HEK293T (cell line): ENCODE data around the gene SP2.

Source experiments
- CTCF ChIA-PET: fragments of 350-600 bp; formaldehyde crosslinking; extraction: SDS; loops from one replicate; lab custom pipeline; 2021; ENCODE audit warnings: antibody characterized with exemption, inconsistent platforms; lab: Yijun Ruan, JAX
- POLR2A ChIA-PET: fragments of 350-600 bp; formaldehyde crosslinking; extraction: SDS; loops from one replicate; lab custom pipeline; 2020; ENCODE audit warnings: antibody characterized with exemption, inconsistent platforms; lab: Yijun Ruan, JAX
- DNase-seq: peaks from one replicate; pipeline ENCODE4 v3.0.0; 2012; ENCODE audit warnings: mixed read lengths; ENCODE audit errors: extremely low spot score
- ARNT ChIP-seq: fragments of 450-650 bp; IDR thresholded peaks from 2 replicates; pipeline ENCODE4 v1.6.1; 2017; ENCODE audit warnings: mild to moderate bottlenecking
- BHLHE40 ChIP-seq: fragments of 450-650 bp; IDR thresholded peaks from 2 replicates; pipeline ENCODE4 v1.6.1; 2016; ENCODE audit warnings: mild to moderate bottlenecking, moderate library complexity, borderline replicate concordance
- CTBP1 ChIP-seq: fragments of 450-650 bp; IDR thresholded peaks from 2 replicates; pipeline ENCODE4 v1.6.1; 2016; ENCODE audit warnings: borderline replicate concordance
- ELF4 ChIP-seq: fragments of 450-650 bp; IDR thresholded peaks from 2 replicates; pipeline ENCODE4 v1.6.1; 2017; ENCODE audit warnings: antibody characterized with exemption
- FOXA1 ChIP-seq: fragments of 450-650 bp; IDR thresholded peaks from 2 replicates; pipeline ENCODE4 v1.6.1; 2016; ENCODE audit warnings: mild to moderate bottlenecking
- FOXK2 ChIP-seq: fragments of 450-650 bp; IDR thresholded peaks from 2 replicates; pipeline ENCODE4 v1.6.1; 2016; ENCODE audit warnings: mild to moderate bottlenecking
- FOXM1 ChIP-seq: fragments of 450-650 bp; IDR thresholded peaks from 2 replicates; pipeline ENCODE4 v1.6.1; 2017; ENCODE audit warnings: mild to moderate bottlenecking, borderline replicate concordance
- HDGF ChIP-seq: fragments of 450-650 bp; IDR thresholded peaks from 2 replicates; pipeline ENCODE4 v1.6.1; 2017; ENCODE audit warnings: antibody characterized with exemption, borderline replicate concordance
- L3MBTL2 ChIP-seq: fragments of 450-650 bp; conservative IDR thresholded peaks from 2 replicates; pipeline ENCODE4 v1.6.1; 2016; ENCODE audit warnings: mild to moderate bottlenecking
- LEF1 ChIP-seq: fragments of 450-650 bp; IDR thresholded peaks from 2 replicates; pipeline ENCODE4 v1.6.1; 2017; ENCODE audit warnings: mild to moderate bottlenecking, borderline replicate concordance
- NFRKB ChIP-seq: fragments of 450-650 bp; IDR thresholded peaks from 2 replicates; pipeline ENCODE4 v1.6.1; 2016; ENCODE audit warnings: mild to moderate bottlenecking, moderate library complexity
- PKNOX1 ChIP-seq: fragments of 450-650 bp; IDR thresholded peaks from 2 replicates; pipeline ENCODE4 v1.6.1; 2016
- SP1 ChIP-seq: fragments of 450-650 bp; IDR thresholded peaks from 2 replicates; pipeline ENCODE4 v1.6.1; 2017
- SUZ12 ChIP-seq: fragments of 450-650 bp; IDR thresholded peaks from 2 replicates; pipeline ENCODE4 v1.6.1; 2016; ENCODE audit warnings: mild to moderate bottlenecking
- TARDBP ChIP-seq: fragments of 450-650 bp; IDR thresholded peaks from 2 replicates; pipeline ENCODE4 v1.6.1; 2016
- ZNF384 ChIP-seq: fragments of 450-650 bp; IDR thresholded peaks from 2 replicates; pipeline ENCODE4 v1.6.1; 2016

The SP2 gene

DNA sequence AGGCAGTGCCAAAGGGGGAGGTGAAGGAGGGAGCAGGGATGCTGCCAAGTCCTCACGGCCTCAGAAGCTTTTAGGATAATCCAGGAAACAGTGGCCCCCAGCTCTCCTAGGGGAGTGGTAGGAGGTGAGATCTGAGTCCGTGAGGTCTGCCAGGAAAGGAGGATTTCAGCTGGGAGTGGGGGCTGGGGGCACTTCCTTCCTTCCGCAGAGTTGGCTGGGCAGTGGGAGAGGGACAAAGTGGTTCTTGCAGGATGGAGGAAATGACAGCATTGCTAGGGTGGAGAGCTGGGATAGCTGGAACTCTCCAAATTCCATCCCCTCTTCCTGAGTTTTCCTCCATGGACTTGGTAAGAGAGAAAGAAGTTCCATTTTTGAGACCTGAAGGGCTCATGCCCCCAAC lies 40.3 kb upstream of the SP2 start:
- TF ChIP-seq HDGF: no peak
- TF ChIP-seq ZNF384: no peak
- TF ChIP-seq NFRKB: no peak
- no peak for TF ChIP-seq TARDBP
- TF ChIP-seq FOXA1: no peak
- TF ChIP-seq FOXM1: no peak
- TF ChIP-seq ELF4: no peak
- TF ChIP-seq CTBP1: no peak
- no peak for TF ChIP-seq SUZ12
- no peak for TF ChIP-seq LEF1
- no peak for TF ChIP-seq L3MBTL2
- no peak for TF ChIP-seq FOXK2
- DNase-seq: no peak
- ChIA-PET CTCF (interaction anchor here (0.7 to 1.1 kb wide), 5 partner anchors 12 to 1712 kb away, joined by 3 to 8 read pairs (median 4); partner anchors contain the start of gene SCRN2), POLR2A (interaction anchor here (1.3 kb wide), 1 partner anchor 29 kb away, joined by 3 read pairs; no protein-coding TSS in a partner anchor)

DNA sequence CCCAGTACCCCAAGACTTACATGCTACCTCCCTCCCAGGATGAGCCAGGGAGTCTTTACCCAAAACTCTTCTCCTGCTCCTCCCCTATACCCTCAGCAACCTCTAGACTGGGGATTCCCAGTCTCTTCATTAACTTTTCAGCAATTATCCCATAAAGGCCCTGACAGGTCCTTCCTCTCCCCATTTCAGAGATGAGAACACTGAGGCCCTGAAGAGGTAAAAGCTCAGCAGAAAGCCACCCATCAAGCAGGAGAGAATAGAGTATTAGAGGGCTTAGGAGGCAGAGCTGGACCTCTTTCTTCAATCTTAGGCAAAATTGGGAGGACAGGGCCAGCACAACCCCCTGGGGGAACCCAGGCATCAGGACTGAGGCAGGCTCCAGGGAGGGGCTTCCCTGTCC lies 39.2 kb upstream of the SP2 start:
- no peak for DNase-seq
- CTCF ChIA-PET: interaction anchor here (1.2 to 1.5 kb wide), 2 partner anchors 12 to 15 kb away, joined by 3 to 4 read pairs; no protein-coding TSS in a partner anchor
- TF ChIP-seq FOXM1 (no peak), NFRKB (no peak), SP1 (no peak), FOXK2 (no peak), ZNF384 (no peak), ELF4 (no peak), ARNT (no peak), BHLHE40 (no peak), CTBP1 (no peak), HDGF (no peak), SUZ12 (no peak), PKNOX1 (no peak), FOXA1 (no peak), LEF1 (no peak), TARDBP (no peak), L3MBTL2 (no peak)
- POLR2A ChIA-PET: interaction anchor here (1.3 kb wide), 1 partner anchor 10 kb away, joined by 3 read pairs; no protein-coding TSS in a partner anchor

GRCh38 chr17:47857551-47858455 lies 38.2 kb upstream of the SP2 start:
- CTCF ChIA-PET: interaction anchor here (1.0 to 1.5 kb wide), 3 partner anchors 11 to 16 kb away, joined by 3 to 4 read pairs (median 4); no protein-coding TSS in a partner anchor
- TF ChIP-seq LEF1: no peak
- no peak for TF ChIP-seq FOXM1
- TF ChIP-seq L3MBTL2: no peak
- no peak for TF ChIP-seq SP1
- POLR2A ChIA-PET: interaction anchor here (0.7 to 1.3 kb wide), 3 partner anchors 8 to 26 kb away, joined by 3 read pairs; partner anchors contain the start of genes LRRC46 and MRPL10
- no peak for DNase-seq

- TF ChIP-seq L3MBTL2 (no peak), FOXK2 (no peak), ELF4 (no peak), BHLHE40 (no peak), SP1 (no peak), NFRKB (no peak), ZNF384 (no peak), PKNOX1 (no peak), LEF1 (no peak), SUZ12 (no peak), ARNT (no peak), CTBP1 (no peak), HDGF (no peak), TARDBP (no peak)
- POLR2A ChIA-PET: interaction anchor here (0.8 kb wide), 1 partner anchor 35 kb away, joined by 3 read pairs; the partner anchor contains the start of gene SP2
- CTCF ChIA-PET: no interaction called here
- DNase-seq: no peak
Observed at GRCh38 chr17:47860386-47860785, 35.6 kb upstream of the SP2 start.

- DNase-seq: no peak
- TF ChIP-seq FOXM1: no peak
- TF ChIP-seq HDGF: no peak
- no peak for TF ChIP-seq FOXK2
- TF ChIP-seq SP1: no peak
- TF ChIP-seq CTBP1: no peak
- no peak for TF ChIP-seq PKNOX1
- no peak for TF ChIP-seq BHLHE40
- TF ChIP-seq NFRKB: no peak
- no peak for TF ChIP-seq ARNT
- TF ChIP-seq SUZ12: no peak
- ChIA-PET CTCF (interaction anchor here (0.6 to 1.0 kb wide), 2 partner anchors 11 to 681 kb away, joined by 3 read pairs; no protein-coding TSS in a partner anchor), POLR2A (interaction anchor here (1.1 to 1.2 kb wide), 2 partner anchors 11 to 33 kb away, joined by 3 to 4 read pairs; partner anchors contain the start of gene SP6)
Observed at GRCh38 chr17:47862621-47863440, 33.2 kb upstream of the SP2 start.
